Diencephalon (tissue), 1 donor: Measurements from ENCODE around the gene TRMT44. TPM values are rescaled to one million over a fixed set of nuclear protein-coding genes. Genes with fewer than 3 reads are reported as not detected.

Source experiments
- small RNA-seq: library from RNA; depleted of rRNA; stranded (forward); fragments of <200 nt; gene quantifications from one replicate; pipeline ENCODE3, GENCODE V24; 2014
- total RNA-seq: library from RNA; depleted of rRNA; stranded (reverse); fragments of >200 nt; gene quantifications from one replicate; pipeline ENCODE4 v1.2.3, GENCODE V29; 2014

The TRMT44 gene, protein sequence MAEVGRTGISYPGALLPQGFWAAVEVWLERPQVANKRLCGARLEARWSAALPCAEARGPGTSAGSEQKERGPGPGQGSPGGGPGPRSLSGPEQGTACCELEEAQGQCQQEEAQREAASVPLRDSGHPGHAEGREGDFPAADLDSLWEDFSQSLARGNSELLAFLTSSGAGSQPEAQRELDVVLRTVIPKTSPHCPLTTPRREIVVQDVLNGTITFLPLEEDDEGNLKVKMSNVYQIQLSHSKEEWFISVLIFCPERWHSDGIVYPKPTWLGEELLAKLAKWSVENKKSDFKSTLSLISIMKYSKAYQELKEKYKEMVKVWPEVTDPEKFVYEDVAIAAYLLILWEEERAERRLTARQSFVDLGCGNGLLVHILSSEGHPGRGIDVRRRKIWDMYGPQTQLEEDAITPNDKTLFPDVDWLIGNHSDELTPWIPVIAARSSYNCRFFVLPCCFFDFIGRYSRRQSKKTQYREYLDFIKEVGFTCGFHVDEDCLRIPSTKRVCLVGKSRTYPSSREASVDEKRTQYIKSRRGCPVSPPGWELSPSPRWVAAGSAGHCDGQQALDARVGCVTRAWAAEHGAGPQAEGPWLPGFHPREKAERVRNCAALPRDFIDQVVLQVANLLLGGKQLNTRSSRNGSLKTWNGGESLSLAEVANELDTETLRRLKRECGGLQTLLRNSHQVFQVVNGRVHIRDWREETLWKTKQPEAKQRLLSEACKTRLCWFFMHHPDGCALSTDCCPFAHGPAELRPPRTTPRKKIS
- total RNA-seq: 17.1 TPM

GRCh38 chr4:8440492-8441311 lies at the start of gene TRMT44, which contains the start of gene ACOX3:
TRMT44 (plus strand) TSS chr4:8440777; CDS start chr4:8440823, 46 bp downstream.
ACOX3 (minus strand) TSS chr4:8440723; CDS start chr4:8416521, 24,202 bp downstream.

Small RNA genes lying within 50 kb of the gene (small RNA-seq; reads per million reads assigned to genes)
- 0.21 reads per million for gene RNA5SP152

Other genes with a start within 250 kb of the TRMT44 start
- 2.3 TPM for gene SH3TC1, start 241.5 kb upstream of the TRMT44 start, total RNA-seq
- gene HTRA3, start 171.0 kb upstream of the TRMT44 start, total RNA-seq: 2.8 TPM
- 34.4 TPM for gene ACOX3, start 54 bp upstream of the TRMT44 start, total RNA-seq
- gene GPR78, start 139.6 kb downstream of the TRMT44 start, total RNA-seq: 0.23 TPM
- 1.4 TPM for gene CPZ, start 152.0 kb downstream of the TRMT44 start, total RNA-seq